Stimulated activated CD8-positive, alpha-beta memory T cell treated with anti-CD3 and anti-CD28 coated beads, Interleukin-4, amount 100 ng/mL, for 24 hours (primary cell): ENCODE results near the gene ENTHD1.

Experiments used
- DNase-seq: peaks from one replicate; pipeline ENCODE4 v3.0.0-alpha.2; 2020; ENCODE audit warnings: low read depth

Gene ENTHD1

GRCh38 chr22:39845529-39845928 lies 48.0 kb downstream of the ENTHD1 start:
- DNase-seq: no peak

DNA sequence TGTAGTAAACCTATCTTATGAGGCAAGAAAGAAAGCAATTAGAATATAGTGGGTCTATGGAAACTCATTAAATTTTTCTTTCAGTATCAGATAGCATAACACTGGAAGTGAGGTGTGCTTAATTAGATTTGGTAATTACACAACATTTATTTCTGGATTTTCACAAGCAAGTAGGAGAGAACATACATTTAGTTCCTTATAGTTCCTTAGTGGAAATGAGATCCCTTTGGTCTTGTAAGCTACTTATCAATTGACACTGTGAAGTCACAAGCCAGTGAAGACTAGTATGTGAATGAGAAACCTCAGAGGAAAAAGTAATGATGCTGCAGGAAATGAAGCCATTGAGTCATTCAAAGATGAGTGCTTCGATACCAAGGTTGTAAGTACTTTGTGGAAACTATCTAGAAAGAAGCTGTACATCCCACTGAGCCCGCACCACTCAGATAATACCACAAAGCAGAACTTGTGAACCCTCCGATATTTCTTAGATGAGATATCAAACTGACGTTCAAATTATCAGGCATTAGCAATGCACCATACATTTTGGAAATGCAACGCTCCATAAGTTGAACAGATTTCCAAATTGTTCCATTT lies 53.5 kb downstream of the ENTHD1 start:
- no peak for DNase-seq

DNA sequence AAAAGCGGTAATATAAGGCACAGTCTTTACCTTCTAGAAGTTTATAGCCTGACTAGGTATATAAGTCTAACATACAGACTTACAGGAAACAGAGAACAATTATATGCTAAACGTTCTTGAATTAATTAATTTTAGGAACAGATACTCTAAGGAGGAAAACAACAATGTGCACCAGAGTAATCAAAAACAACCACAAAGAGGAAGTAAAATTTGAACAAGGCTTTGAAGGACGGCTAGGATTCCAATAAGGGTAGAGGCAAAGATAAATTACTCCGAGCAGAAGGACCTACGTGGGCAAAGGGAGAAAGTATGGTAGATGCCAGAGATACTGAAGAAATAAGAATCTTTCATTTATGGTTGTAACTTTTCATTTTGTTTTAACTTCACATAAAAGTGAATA lies 54.4 kb downstream of the ENTHD1 start:
- DNase-seq: no peak

GRCh38 chr22:39833610-39834009 lies 60.0 kb downstream of the ENTHD1 start:
- no peak for DNase-seq

GRCh38 chr22:39833093-39833492 lies 60.5 kb downstream of the ENTHD1 start:
- no peak for DNase-seq

- DNase-seq: no peak
Observed at GRCh38 chr22:39832627-39833074, 60.9 kb downstream of the ENTHD1 start.

DNA sequence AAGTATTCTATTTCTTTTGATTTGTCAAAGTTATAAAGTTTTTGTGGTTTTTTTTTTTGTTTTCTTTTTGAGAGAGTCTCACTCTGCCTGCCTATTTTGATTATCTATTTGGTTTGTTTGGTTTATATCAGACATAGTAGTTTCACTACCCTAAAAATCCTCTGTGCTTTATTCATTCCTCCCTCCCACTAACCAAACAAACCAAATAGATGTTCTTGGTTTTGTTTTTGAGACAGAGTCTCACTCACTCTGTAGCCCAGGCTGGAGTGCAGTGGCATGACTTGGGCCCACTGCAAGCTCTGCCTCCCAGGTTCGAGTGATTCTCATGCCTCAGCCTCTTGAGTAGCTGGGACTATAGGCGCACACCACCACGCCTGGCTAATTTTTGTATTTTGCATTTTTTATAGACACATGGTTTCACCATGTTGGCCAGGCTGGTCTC lies 67.9 kb downstream of the ENTHD1 start:
- DNase-seq: no peak

DNA sequence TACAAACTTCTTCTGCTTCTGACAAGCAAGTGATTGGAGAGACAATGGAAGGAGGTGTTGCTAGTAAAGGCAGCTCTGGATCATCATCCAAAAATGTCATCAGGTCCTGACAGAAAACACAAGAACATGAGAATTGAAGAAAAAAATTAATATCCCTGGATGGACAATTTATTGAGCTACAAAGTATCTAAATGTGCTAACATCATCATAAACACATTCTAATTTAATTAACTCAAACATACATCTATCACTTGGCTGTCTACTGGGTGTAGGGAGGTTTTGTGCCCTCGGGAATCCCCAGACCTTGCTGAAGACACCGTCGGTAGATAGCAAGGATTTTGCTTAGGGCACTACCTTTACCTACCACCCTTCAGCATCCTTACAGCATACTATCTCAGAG lies 72.6 kb downstream of the ENTHD1 start:
- DNase-seq: no peak

DNA sequence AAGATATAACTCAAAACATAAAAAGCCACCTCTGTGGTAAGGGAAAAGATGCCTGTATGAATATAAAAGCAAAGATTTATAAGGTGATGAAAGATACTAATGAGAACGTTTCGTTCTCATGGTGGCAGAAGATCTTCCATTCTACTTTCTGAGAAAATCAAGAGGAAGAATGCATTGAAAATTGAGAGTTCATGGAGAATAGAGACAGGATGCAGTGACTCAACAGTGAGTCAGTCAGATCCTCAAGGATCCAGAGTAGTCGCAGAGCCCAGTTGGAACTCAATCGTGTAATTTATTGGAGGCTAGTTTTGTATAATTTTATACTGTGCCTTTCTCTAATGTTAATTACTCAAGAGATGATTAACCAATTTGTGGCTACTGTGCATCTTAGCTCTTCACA lies 73.3 kb downstream of the ENTHD1 start:
- no peak for DNase-seq

DNA sequence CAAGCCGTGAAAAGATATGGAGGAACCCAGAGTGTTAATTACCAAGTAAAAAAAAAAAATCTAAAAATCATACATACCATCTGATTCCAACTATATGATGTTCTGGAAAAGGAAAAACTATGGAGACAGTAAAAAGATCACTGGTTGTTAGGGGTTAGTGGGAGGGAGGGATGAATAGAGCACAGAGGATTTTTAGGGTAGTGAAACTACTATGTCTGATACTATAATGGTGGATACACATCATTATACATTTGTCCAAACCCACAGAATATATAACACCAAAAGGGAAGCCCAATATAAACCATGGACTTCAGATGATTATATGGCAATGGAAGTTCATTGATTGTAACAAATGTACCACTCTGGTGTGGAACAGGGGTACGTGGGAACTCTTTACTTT lies 74.1 kb downstream of the ENTHD1 start:
- DNase-seq: no peak

DNA sequence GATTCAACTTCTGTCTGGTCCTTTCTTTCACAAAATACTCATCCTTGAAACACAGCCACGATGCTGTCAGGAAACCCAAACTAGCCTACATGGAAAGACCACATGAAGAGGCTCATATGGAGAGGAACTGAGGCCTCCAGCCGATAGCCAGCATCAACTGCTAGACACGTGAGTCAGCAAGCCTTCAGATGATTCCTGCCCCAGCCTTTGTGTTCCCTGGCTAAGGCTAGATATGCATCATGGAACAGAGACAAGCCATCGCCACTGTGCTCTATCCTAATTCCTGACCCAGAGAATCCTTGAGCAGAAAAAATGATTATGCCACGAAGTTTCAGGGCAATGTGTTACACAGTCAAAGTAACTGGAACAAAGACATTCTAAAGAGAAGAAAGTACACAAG lies 75.5 kb downstream of the ENTHD1 start:
- DNase-seq: no peak

DNA sequence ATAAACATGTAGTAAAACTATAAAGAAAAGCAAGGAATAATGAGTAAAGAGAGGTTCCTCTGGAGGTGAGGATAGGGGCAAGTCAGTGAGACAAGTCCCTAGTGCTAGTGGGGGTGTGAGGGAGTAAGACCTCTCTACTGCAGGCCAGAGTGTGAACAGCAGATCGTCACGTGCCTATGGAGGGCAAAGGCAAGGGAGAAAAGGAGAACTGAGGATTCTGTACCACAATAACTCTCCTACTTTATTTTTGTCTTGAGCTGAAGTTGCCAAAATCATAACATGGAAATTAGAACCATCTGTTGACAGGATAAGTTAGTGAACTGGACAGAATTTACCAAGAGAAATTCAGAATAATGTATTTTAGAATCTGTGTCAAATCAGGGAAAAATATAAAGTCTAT lies 77.6 kb downstream of the ENTHD1 start:
- DNase-seq: no peak

- DNase-seq: no peak
Observed at GRCh38 chr22:39814899-39815298, 78.7 kb downstream of the ENTHD1 start.

- DNase-seq: no peak
Observed at GRCh38 chr22:39809772-39810557, 83.6 kb downstream of the ENTHD1 start.

DNA sequence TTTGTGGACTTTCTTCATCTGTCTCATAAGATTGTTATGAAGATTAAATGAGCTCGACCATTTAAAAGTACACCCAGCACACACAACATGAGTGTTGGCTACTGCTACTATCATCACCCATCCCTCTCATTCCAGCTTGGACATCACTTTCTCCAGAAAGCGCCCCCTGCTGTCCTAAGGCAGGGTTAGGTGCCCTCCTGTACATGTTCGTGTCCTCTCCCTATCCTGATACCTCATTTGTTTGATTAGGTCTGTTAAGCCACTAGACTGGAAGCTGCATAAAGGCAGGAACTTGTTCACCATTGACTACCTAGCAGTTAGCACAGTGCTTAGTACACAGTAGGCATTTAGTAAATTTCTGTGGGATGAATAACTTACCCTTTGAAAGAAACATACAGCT lies 85.5 kb downstream of the ENTHD1 start:
- DNase-seq: peak; percentile 15

- DNase-seq: no peak
Observed at GRCh38 chr22:39806109-39806508, 87.5 kb downstream of the ENTHD1 start.

- no peak for DNase-seq
Observed at GRCh38 chr22:39805117-39805516, 88.4 kb downstream of the ENTHD1 start.

- DNase-seq: no peak
Observed at GRCh38 chr22:39802682-39803081, 90.9 kb downstream of the ENTHD1 start.

DNA sequence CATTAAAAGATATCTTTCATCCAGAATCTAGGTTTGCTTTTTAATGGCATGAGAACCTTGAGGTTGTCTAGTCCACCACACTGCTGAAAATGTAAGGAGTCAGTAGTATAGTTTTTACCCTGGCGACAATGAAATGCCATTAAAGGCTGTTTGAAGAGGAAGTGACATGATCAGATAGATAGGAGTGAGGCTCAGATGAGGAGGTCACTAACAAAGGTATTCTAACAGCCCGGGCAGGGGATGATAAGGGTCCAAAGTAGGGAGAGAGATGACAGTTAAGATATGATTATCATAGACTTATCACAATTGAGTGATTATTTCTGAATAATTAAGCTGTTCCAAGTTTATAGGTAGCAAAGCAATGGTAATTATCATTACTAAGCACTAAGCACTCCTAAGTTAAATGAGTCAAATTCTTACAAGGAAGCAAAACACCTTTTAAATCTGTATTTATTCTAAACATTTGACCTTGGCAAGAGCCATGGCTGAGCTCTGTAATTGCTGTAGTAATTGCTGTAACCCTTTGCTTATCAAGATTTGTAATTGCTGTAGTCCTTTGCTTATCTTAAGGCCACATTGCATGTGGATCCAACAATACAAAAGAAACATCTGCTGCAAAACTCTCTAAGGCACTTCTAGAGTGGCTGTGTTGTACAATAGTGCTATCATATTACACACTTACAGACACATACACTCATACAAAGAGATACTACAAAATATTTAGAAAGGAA lies 92.6 kb downstream of the ENTHD1 start:
- no peak for DNase-seq

GRCh38 chr22:39797528-39798147 lies 95.9 kb downstream of the ENTHD1 start:
- DNase-seq: no peak

- DNase-seq: no peak
Observed at GRCh38 chr22:39789788-39790187, 103.8 kb downstream of the ENTHD1 start.

GRCh38 chr22:39785232-39785631 lies 108.3 kb downstream of the ENTHD1 start:
- DNase-seq: no peak
